ENCODE data around the gene CSN3.

The CSN3 gene

GRCh38 chr4:70297576-70297975 lies 55.2 kb downstream of the CSN3 start:
- DNase-seq (ENCODE audit: low spot score), result no peak

GRCh38 chr4:70298051-70298450 lies 55.7 kb downstream of the CSN3 start:
- DNase-seq (ENCODE audit: low spot score), result no peak

GRCh38 chr4:70299643-70300042 lies 57.2 kb downstream of the CSN3 start:
- DNase-seq (ENCODE audit: low spot score), result no peak

- DNase-seq (ENCODE audit: low spot score), result no peak
Measured at GRCh38 chr4:70300215-70300614, 57.8 kb downstream of the CSN3 start.

Measured in LoVo (cell line).